ENCODE data around the gene LIN37. TPM values are rescaled to one million over a fixed set of nuclear protein-coding genes. Genes with fewer than 3 reads are reported as not detected.

LIN37 gene
- total RNA-seq, 2 donors from 2014 or later = 8.9 to 13.6 TPM

GRCh38 chr19:35801828-35802227 is 53.5 kb downstream of the LIN37 start:
- H3K9me3 ChIP-seq = no peaks in the 10 kb centered on the region
- no peak overlapping the region for H3K4me3 ChIP-seq
- no peak for DNase-seq (ENCODE audit: low spot score)
- H3K27ac ChIP-seq = no peak overlapping the region
- H3K4me1 ChIP-seq = peaks cover 0 to 6% of the 10 kb centered on the region in 2 donors
- peaks cover 0 to 6% of the 10 kb centered on the region in 2 donors for H3K27me3 ChIP-seq
- H3K36me3 ChIP-seq = no peaks in the 10 kb centered on the region
- no peak for TF ChIP-seq CTCF (IDR thresholded peaks at IDR 0.05)

Other genes starting within 250 kb of the LIN37 start
- 10 to 100 TPM in 1 of 2 donors, 1 to 10 TPM in 1; 6.9 to 52.4 TPM for gene DMKN, start 234.9 kb upstream of the LIN37 start, total RNA-seq
- not detected for gene SBSN, start 220.3 kb upstream of the LIN37 start, total RNA-seq
- not detected for gene GAPDHS, start 215.1 kb upstream of the LIN37 start, total RNA-seq
- gene TMEM147, start 202.9 kb upstream of the LIN37 start, total RNA-seq = 100 to 1,000 TPM in 1 of 2 donors, 10 to 100 TPM in 1; 93.3 to 106 TPM
- gene ATP4A, start 184.9 kb upstream of the LIN37 start, total RNA-seq = not detected
- gene PMIS2, start 162.4 kb upstream of the LIN37 start, total RNA-seq = not detected
- gene HAUS5, start 135.8 kb upstream of the LIN37 start, total RNA-seq = 1 to 10 TPM; 2.2 to 3.9 TPM
- gene RBM42, start 119.5 kb upstream of the LIN37 start, total RNA-seq = 10 to 100 TPM; 40.4 to 52.4 TPM
- 1 to 10 TPM in 1 of 2 donors, not detected in 1; 1.2 TPM for gene ETV2, start 106.8 kb upstream of the LIN37 start, total RNA-seq
- gene COX6B1, start 100.3 kb upstream of the LIN37 start, total RNA-seq = 1,000 to 10,000 TPM; 1,397 to 1,663 TPM
- gene UPK1A, start 82.1 kb upstream of the LIN37 start, total RNA-seq = not detected
- not detected for gene ZBTB32, start 44.0 kb upstream of the LIN37 start, total RNA-seq
- gene KMT2B, start 30.6 kb upstream of the LIN37 start, total RNA-seq = 10 to 100 TPM; 11.9 to 12.9 TPM
- gene IGFLR1, start 6.1 kb upstream of the LIN37 start, total RNA-seq = 1 to 10 TPM; 1.8 to 6.4 TPM
- 10 to 100 TPM; 19.9 to 33.1 TPM for gene U2AF1L4, start 3.2 kb upstream of the LIN37 start, total RNA-seq
- gene PSENEN, start 2.9 kb upstream of the LIN37 start, total RNA-seq = 10 to 100 TPM; 26.1 to 35.0 TPM
- gene HSPB6, start 8.5 kb downstream of the LIN37 start, total RNA-seq = 100 to 1,000 TPM in 1 of 2 donors, 10 to 100 TPM in 1; 98.4 to 104 TPM
- gene PROSER3, start 9.6 kb downstream of the LIN37 start, total RNA-seq = 1 to 10 TPM; 7.2 TPM
- 1 to 10 TPM; 1.3 to 1.4 TPM for gene ARHGAP33, start 27.0 kb downstream of the LIN37 start, total RNA-seq
- not detected for gene PRODH2, start 64.3 kb downstream of the LIN37 start, total RNA-seq
- gene NPHS1, start 103.9 kb downstream of the LIN37 start, total RNA-seq = not detected
- under 1 TPM in 1 of 2 donors, not detected in 1; 0.51 TPM for gene KIRREL2, start 108.3 kb downstream of the LIN37 start, total RNA-seq
- 10 to 100 TPM; 17.5 to 33.6 TPM for gene APLP1, start 120.0 kb downstream of the LIN37 start, total RNA-seq
- gene NFKBID, start 152.0 kb downstream of the LIN37 start, total RNA-seq = 1 to 10 TPM; 1.3 to 2.1 TPM
- gene HCST, start 154.0 kb downstream of the LIN37 start, total RNA-seq = 1 to 10 TPM in 1 of 2 donors, not detected in 1; 3.3 TPM
- 10 to 100 TPM; 26.1 to 85.4 TPM for gene TYROBP, start 159.7 kb downstream of the LIN37 start, total RNA-seq
- 10 to 100 TPM; 10.5 to 13.1 TPM for gene LRFN3, start 187.8 kb downstream of the LIN37 start, total RNA-seq
- gene SDHAF1, start 246.6 kb downstream of the LIN37 start, total RNA-seq = 10 to 100 TPM; 30.8 to 34.9 TPM

All from right atrium auricular region (tissue), 2 donors.